Mesendoderm (in vitro differentiated cells): ENCODE measurements around the gene ETV3L.

Experiments
- DNase-seq: peaks from one replicate; pipeline ENCODE4 v3.0.0; 2013
- H2AK5ac ChIP-seq: 2 replicates; pipeline ENCODE4 v1.6.1; 2013; ENCODE audit warnings: low read length, inconsistent platforms
- H2BK120ac ChIP-seq: 2 replicates; pipeline ENCODE4 v1.6.1; 2013; ENCODE audit warnings: low read depth, mild to moderate bottlenecking, low read length, moderate library complexity, mixed read lengths
- H2BK15ac ChIP-seq: replicated peaks from 2 replicates; pipeline ENCODE4 v1.6.1; 2013; ENCODE audit warnings: low read depth, mild to moderate bottlenecking, moderate library complexity
- H2BK5ac ChIP-seq: 2 replicates; pipeline ENCODE4 v1.6.1; 2013; ENCODE audit warnings: low read length, inconsistent platforms
- H3K18ac ChIP-seq: 2 replicates; pipeline ENCODE4 v1.6.1; 2013; ENCODE audit warnings: mild to moderate bottlenecking, low read length, mixed read lengths
- H3K23ac ChIP-seq: one replicate; pipeline ENCODE4 v1.6.1; 2013; ENCODE audit warnings: low read length
- H3K27ac ChIP-seq: 2 replicates; pipeline ENCODE4 v1.5.1; 2013; ENCODE audit warnings: low read depth, mild to moderate bottlenecking, inconsistent platforms, low read length, moderate library complexity
- H3K27me3 ChIP-seq: 2 replicates; pipeline ENCODE4 v1.6.1; 2013; ENCODE audit warnings: low read length, control low read depth, mild to moderate bottlenecking, inconsistent platforms; ENCODE audit not compliant: insufficient read depth, poor library complexity
- H3K36me3 ChIP-seq: 2 replicates; pipeline ENCODE4 v1.6.1; 2013; ENCODE audit warnings: low read length, inconsistent platforms; ENCODE audit not compliant: control insufficient read depth, insufficient read depth
- H3K4ac ChIP-seq: one replicate; pipeline ENCODE4 v1.6.1; 2013; ENCODE audit warnings: low read depth, mild to moderate bottlenecking, low read length, moderate library complexity
- H3K4me1 ChIP-seq: 2 replicates; pipeline ENCODE4 v1.6.1; 2013; ENCODE audit warnings: low read depth, low read length, inconsistent platforms; ENCODE audit not compliant: control insufficient read depth
- H3K4me2 ChIP-seq: 2 replicates; pipeline ENCODE4 v1.6.1; 2013; ENCODE audit warnings: low read length
- H3K4me3 ChIP-seq: 2 replicates; pipeline ENCODE4 v1.5.1; 2013; ENCODE audit warnings: mild to moderate bottlenecking, low read length
- H3K56ac ChIP-seq: one replicate; pipeline ENCODE4 v1.6.1; 2013; ENCODE audit warnings: low read length
- H3K79me1 ChIP-seq: 2 replicates; pipeline ENCODE4 v1.6.1; 2013; ENCODE audit warnings: low read length, inconsistent platforms
- H3K79me2 ChIP-seq: 2 replicates; pipeline ENCODE4 v1.6.1; 2013; ENCODE audit warnings: mild to moderate bottlenecking, low read length; ENCODE audit not compliant: control insufficient read depth, insufficient read depth
- H3K9ac ChIP-seq: 2 replicates; pipeline ENCODE4 v1.6.1; 2013; ENCODE audit warnings: low read length, inconsistent platforms
- H4K5ac ChIP-seq: one replicate; pipeline ENCODE4 v1.6.1; 2013; ENCODE audit warnings: low read length
- H4K8ac ChIP-seq: one replicate; pipeline ENCODE4 v1.6.1; 2013; ENCODE audit warnings: low read depth, mild to moderate bottlenecking, control low read depth, low read length, moderate library complexity
- WGBS: extraction: QIAGEN DNeasy Blood & Tissue Kit; methylation state at CpG from one replicate; pipeline ENCODE4 v1.1.7; 2013; ENCODE audit warnings: low lambda C conversion rate, missing lambda C conversion rate; ENCODE audit not compliant: insufficient coverage; ENCODE audit errors: extremely low coverage; 5-methylcytosine and 5-hydroxymethylcytosine counted together

ETV3L gene

GRCh38 chr1:157090196-157090647 lies 9.4 kb downstream of the ETV3L start:
- Histone ChIP-seq H3K4ac (no peak overlapping the region), H2BK5ac (no peak overlapping the region), H3K79me2 (no peaks in the 10 kb centered on the region), H2BK120ac (no peak overlapping the region), H3K27ac (no peak overlapping the region), H3K79me1 (no peaks in the 10 kb centered on the region), H3K4me2 (no peak overlapping the region), H3K23ac (no peak overlapping the region), H2BK15ac (no peak overlapping the region), H3K56ac (peak overlapping the region; percentile 62), H3K27me3 (no peaks in the 10 kb centered on the region), H3K18ac (no peak overlapping the region), H3K9ac (no peak overlapping the region), H4K5ac (no peak overlapping the region), H2AK5ac (no peak overlapping the region), H3K4me3 (no peak overlapping the region), H3K36me3 (no peaks in the 10 kb centered on the region), H3K4me1 (no peaks in the 10 kb centered on the region), H4K8ac (no peak overlapping the region)
- no CpG with 5 or more reads among the region's 10 CpGs for WGBS
- DNase-seq = peak; percentile 88

GRCh38 chr1:157089789-157090188 lies 9.8 kb downstream of the ETV3L start:
- Histone ChIP-seq H2BK5ac (no peak overlapping the region), H3K23ac (no peak overlapping the region), H3K27ac (no peak overlapping the region), H2BK15ac (no peak overlapping the region), H3K4me2 (no peak overlapping the region), H3K18ac (no peak overlapping the region), H2BK120ac (no peak overlapping the region), H3K79me1 (no peaks in the 10 kb centered on the region), H3K9ac (no peak overlapping the region), H4K5ac (no peak overlapping the region), H2AK5ac (no peak overlapping the region), H3K4me3 (no peak overlapping the region), H3K56ac (no peak overlapping the region), H4K8ac (no peak overlapping the region), H3K27me3 (no peaks in the 10 kb centered on the region), H3K4ac (no peak overlapping the region), H3K4me1 (no peaks in the 10 kb centered on the region), H3K79me2 (no peaks in the 10 kb centered on the region), H3K36me3 (no peaks in the 10 kb centered on the region)
- WGBS = no CpG with 5 or more reads among the region's 9 CpGs
- no peak for DNase-seq

- H3K79me1 ChIP-seq = no peaks in the 10 kb centered on the region
- H3K4ac ChIP-seq = no peak overlapping the region
- no peaks in the 10 kb centered on the region for H3K4me1 ChIP-seq
- no peak overlapping the region for H3K27ac ChIP-seq
- no peaks in the 10 kb centered on the region for H3K79me2 ChIP-seq
- no peak overlapping the region for H2AK5ac ChIP-seq
- H3K36me3 ChIP-seq = no peaks in the 10 kb centered on the region
- no peak overlapping the region for H2BK5ac ChIP-seq
- no peaks in the 10 kb centered on the region for H3K27me3 ChIP-seq
- no peak overlapping the region for H3K9ac ChIP-seq
- no peak overlapping the region for H4K5ac ChIP-seq
- H3K23ac ChIP-seq = no peak overlapping the region
- H3K4me2 ChIP-seq = no peak overlapping the region
- DNase-seq = no peak
- H2BK120ac ChIP-seq = no peak overlapping the region
- no peak overlapping the region for H3K56ac ChIP-seq
- no peak overlapping the region for H3K18ac ChIP-seq
- H4K8ac ChIP-seq = no peak overlapping the region
- no peak overlapping the region for H3K4me3 ChIP-seq
- no peak overlapping the region for H2BK15ac ChIP-seq
These were observed 11.0 kb downstream of the ETV3L start for GRCh38 chr1:157088607-157089006.

GRCh38 chr1:157087030-157087429 lies 12.6 kb downstream of the ETV3L start:
- Histone ChIP-seq H3K18ac (no peak overlapping the region), H3K79me1 (no peaks in the 10 kb centered on the region), H3K9ac (no peak overlapping the region), H4K5ac (no peak overlapping the region), H3K79me2 (no peaks in the 10 kb centered on the region), H2BK120ac (no peak overlapping the region), H3K4me2 (no peak overlapping the region), H2AK5ac (no peak overlapping the region), H3K4me1 (no peaks in the 10 kb centered on the region), H3K23ac (no peak overlapping the region), H4K8ac (no peak overlapping the region), H3K36me3 (no peaks in the 10 kb centered on the region), H2BK15ac (no peak overlapping the region), H3K56ac (no peak overlapping the region), H3K4ac (no peak overlapping the region), H3K27ac (no peak overlapping the region), H3K4me3 (no peak overlapping the region), H3K27me3 (no peaks in the 10 kb centered on the region), H2BK5ac (no peak overlapping the region)
- no peak for DNase-seq
- WGBS = no CpG with 5 or more reads among the region's 5 CpGs

- Histone ChIP-seq H3K27me3 (no peaks in the 10 kb centered on the region), H2AK5ac (no peak overlapping the region), H3K18ac (no peak overlapping the region), H3K79me2 (no peaks in the 10 kb centered on the region), H3K27ac (no peak overlapping the region), H2BK15ac (no peak overlapping the region), H3K79me1 (no peaks in the 10 kb centered on the region), H4K5ac (no peak overlapping the region), H3K23ac (no peak overlapping the region), H3K4me2 (no peak overlapping the region), H3K4me1 (no peaks in the 10 kb centered on the region), H3K4me3 (no peak overlapping the region), H3K36me3 (no peaks in the 10 kb centered on the region), H3K56ac (no peak overlapping the region), H3K9ac (no peak overlapping the region), H2BK120ac (no peak overlapping the region), H2BK5ac (no peak overlapping the region), H4K8ac (no peak overlapping the region), H3K4ac (no peak overlapping the region)
- no CpG with 5 or more reads among the region's 6 CpGs for WGBS
- DNase-seq = no peak
These were observed 13.3 kb downstream of the ETV3L start for GRCh38 chr1:157086299-157086698.

- H2BK5ac ChIP-seq = no peak overlapping the region
- no peaks in the 10 kb centered on the region for H3K27me3 ChIP-seq
- H2BK15ac ChIP-seq = no peak overlapping the region
- H3K79me1 ChIP-seq = no peaks in the 10 kb centered on the region
- no peak overlapping the region for H4K5ac ChIP-seq
- no peak overlapping the region for H3K4me3 ChIP-seq
- no peak overlapping the region for H3K23ac ChIP-seq
- no peak overlapping the region for H3K4me2 ChIP-seq
- no peak overlapping the region for H3K18ac ChIP-seq
- no CpG with 5 or more reads among the region's 5 CpGs for WGBS
- no peak overlapping the region for H3K4ac ChIP-seq
- H3K56ac ChIP-seq = no peak overlapping the region
- H3K36me3 ChIP-seq = no peaks in the 10 kb centered on the region
- no peak for DNase-seq
- no peak overlapping the region for H2AK5ac ChIP-seq
- H4K8ac ChIP-seq = no peak overlapping the region
- H3K79me2 ChIP-seq = no peaks in the 10 kb centered on the region
- no peak overlapping the region for H3K27ac ChIP-seq
- no peak overlapping the region for H3K9ac ChIP-seq
- no peaks in the 10 kb centered on the region for H3K4me1 ChIP-seq
- H2BK120ac ChIP-seq = no peak overlapping the region
These were observed 14.2 kb downstream of the ETV3L start for GRCh38 chr1:157085421-157085820.
